GM20431 (cell line): ENCODE data around the gene USP5.

ENCODE experiments used
- in situ Hi-C: fragments of 300-500 bp; cut with MseI, MboI; formaldehyde crosslinking; loops from one replicate; pipeline ENCODE4 v1.15.0; 2020; ENCODE audit warnings: low sequenced_read_pairs; ENCODE audit not compliant: unreplicated experiment

Gene USP5

GRCh38 chr12:6825398-6826124 is 26.4 kb upstream of the USP5 start:
- in situ Hi-C loops, result loop anchor here (25.0 kb wide), 1 partner anchor 88 kb away; no protein-coding TSS in a partner anchor

GRCh38 chr12:6826125-6826733 is 25.7 kb upstream of the USP5 start:
- in situ Hi-C loops, result loop anchor here (25.0 kb wide), 1 partner anchor 89 kb away; no protein-coding TSS in a partner anchor

GRCh38 chr12:6826734-6827436 is 25.1 kb upstream of the USP5 start:
- in situ Hi-C loops, result loop anchor here (25.0 kb wide), 1 partner anchor 90 kb away; no protein-coding TSS in a partner anchor

- in situ Hi-C loops, result loop anchor here (25.0 kb wide), 1 partner anchor 90 kb away; no protein-coding TSS in a partner anchor
These were observed 24.5 kb upstream of the USP5 start for GRCh38 chr12:6827437-6827911.

- in situ Hi-C loops, result loop anchor here (25.0 kb wide), 1 partner anchor 91 kb away; no protein-coding TSS in a partner anchor
These were observed 23.8 kb upstream of the USP5 start, which contains the start of gene P3H3 for GRCh38 chr12:6827982-6828780. P3H3 (plus strand) TSS chr12:6828407; CDS start chr12:6828441, 34 bp downstream.

GRCh38 chr12:6828781-6829535 is 23.0 kb upstream of the USP5 start:
- in situ Hi-C loops, result loop anchor here (25.0 kb wide), 1 partner anchor 92 kb away; no protein-coding TSS in a partner anchor

GRCh38 chr12:6829536-6830220 is 22.3 kb upstream of the USP5 start:
- in situ Hi-C loops, result loop anchor here (25.0 kb wide), 1 partner anchor 92 kb away; no protein-coding TSS in a partner anchor

- in situ Hi-C loops, result loop anchor here (25.0 kb wide), 1 partner anchor 93 kb away; no protein-coding TSS in a partner anchor
These were observed 21.6 kb upstream of the USP5 start for GRCh38 chr12:6830286-6830890.

GRCh38 chr12:6830999-6831398 is 21.0 kb upstream of the USP5 start:
- in situ Hi-C loops, result loop anchor here (25.0 kb wide), 1 partner anchor 94 kb away; no protein-coding TSS in a partner anchor

GRCh38 chr12:6831450-6831995 is 20.4 kb upstream of the USP5 start:
- in situ Hi-C loops, result loop anchor here (25.0 kb wide), 1 partner anchor 94 kb away; no protein-coding TSS in a partner anchor

- in situ Hi-C loops, result loop anchor here (25.0 kb wide), 1 partner anchor 95 kb away; no protein-coding TSS in a partner anchor
These were observed 19.8 kb upstream of the USP5 start for GRCh38 chr12:6832125-6832524.

GRCh38 chr12:6833189-6833890 is 18.6 kb upstream of the USP5 start:
- in situ Hi-C loops, result loop anchor here (25.0 kb wide), 1 partner anchor 96 kb away; no protein-coding TSS in a partner anchor

- in situ Hi-C loops, result loop anchor here (25.0 kb wide), 1 partner anchor 97 kb away; no protein-coding TSS in a partner anchor
These were observed 17.7 kb upstream of the USP5 start for GRCh38 chr12:6834254-6834653.

GRCh38 chr12:6834873-6835272 is 17.1 kb upstream of the USP5 start:
- in situ Hi-C loops, result loop anchor here (25.0 kb wide), 1 partner anchor 98 kb away; no protein-coding TSS in a partner anchor

GRCh38 chr12:6836851-6837250 is 15.1 kb upstream of the USP5 start:
- in situ Hi-C loops, result loop anchor here (25.0 kb wide), 1 partner anchor 100 kb away; no protein-coding TSS in a partner anchor

- in situ Hi-C loops, result loop anchor here (25.0 kb wide), 1 partner anchor 100 kb away; no protein-coding TSS in a partner anchor
These were observed 14.4 kb upstream of the USP5 start for GRCh38 chr12:6837370-6838060.
